Measurements from ENCODE around the gene TNKS1BP1.
"Not testable (repeated sequence)": the region's sequence is repeated elsewhere in the genome, so short reads cannot be mapped to it uniquely, and the experiment has no call there.

The TNKS1BP1 gene

DNA sequence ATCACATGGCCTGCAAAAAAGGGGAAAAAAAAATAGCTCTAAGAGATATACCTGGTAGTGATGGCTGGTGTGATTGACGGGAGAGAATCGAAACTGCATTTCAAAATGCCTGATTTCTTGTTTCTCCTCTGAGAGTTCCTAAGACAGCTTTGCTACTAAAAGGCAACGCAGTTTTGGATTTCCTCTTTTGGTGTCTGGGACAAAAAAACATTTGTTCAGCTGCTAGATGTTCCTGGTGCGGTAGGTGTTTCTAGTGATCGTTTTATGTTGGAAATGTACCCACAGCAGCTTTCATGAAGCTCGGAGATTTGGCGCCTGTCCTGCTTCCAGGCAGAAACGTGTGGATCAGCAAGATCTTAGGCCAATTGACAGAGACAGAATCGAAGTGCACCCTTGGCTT, 31.5 kb upstream of the TNKS1BP1 start:
- no peak for DNase-seq (ENCODE audit: low read depth in 1 of 2, low spot score in 1 of 2)

GRCh38 chr11:57354699-57355098, 29.9 kb upstream of the TNKS1BP1 start:
- no peak for DNase-seq (ENCODE audit: low read depth in 1 of 2, low spot score in 1 of 2)

DNA sequence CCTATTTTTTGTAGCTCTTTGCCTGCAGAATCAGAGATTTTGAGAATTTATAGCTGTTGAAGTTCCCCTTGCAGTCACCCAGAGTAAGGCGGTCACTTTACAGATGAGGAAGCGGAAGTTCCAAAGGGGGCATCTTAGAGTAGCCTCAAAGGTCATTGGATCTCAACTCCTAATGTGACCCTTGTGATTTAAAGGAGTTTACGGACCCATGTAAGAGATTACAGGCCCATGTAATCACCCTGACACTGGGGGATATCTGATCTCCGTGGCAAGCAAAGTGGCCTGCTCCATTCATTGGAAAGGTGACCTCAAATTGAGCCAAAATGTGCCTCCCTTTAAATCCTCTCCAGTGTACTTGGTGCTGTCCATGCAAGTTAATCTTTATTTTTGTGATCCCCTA, 29.1 kb upstream of the TNKS1BP1 start:
- no peak for DNase-seq (ENCODE audit: low read depth in 1 of 2, low spot score in 1 of 2)

DNA sequence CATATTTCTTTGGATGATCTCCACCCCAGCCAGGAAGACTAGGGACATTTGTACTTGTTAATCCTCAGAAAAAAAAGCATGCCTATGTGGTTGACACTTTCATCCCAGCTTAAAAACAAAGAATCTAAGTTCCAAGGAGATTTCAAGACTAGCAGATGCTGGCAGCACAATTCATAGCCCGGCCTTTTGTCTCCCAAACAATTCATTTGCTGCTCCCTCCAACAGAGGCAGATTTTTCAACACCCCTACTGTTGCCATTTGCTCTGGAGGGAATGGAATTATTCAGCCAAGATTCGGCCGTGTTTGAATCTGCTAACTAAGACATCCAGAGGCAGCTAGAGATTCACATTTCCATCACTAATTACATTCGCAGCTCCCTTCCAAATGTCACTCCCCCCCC, 28.7 kb upstream of the TNKS1BP1 start:
- DNase-seq (ENCODE audit: low read depth in 1 of 2, low spot score in 1 of 2) = no peak

DNA sequence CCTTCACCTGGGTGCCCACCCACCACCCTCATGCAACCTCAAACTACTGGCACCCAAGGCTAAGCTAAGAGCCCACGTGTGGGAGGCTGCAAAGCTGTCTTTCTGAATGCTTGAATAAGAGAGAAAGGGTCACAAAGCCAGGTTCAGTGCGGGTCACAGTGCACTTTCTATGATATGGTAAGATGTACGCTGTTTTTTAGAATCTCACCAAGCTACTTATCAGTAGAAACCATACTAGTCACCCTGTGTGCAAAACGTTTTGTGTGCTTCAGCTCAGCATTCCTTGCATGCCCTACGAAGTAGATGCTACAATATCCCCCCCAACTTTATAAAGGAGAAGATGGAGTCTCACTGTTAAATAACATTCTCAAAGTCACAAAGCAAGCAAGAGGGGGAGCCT, 28.3 kb upstream of the TNKS1BP1 start:
- no peak for DNase-seq (ENCODE audit: low read depth in 1 of 2, low spot score in 1 of 2)

DNA sequence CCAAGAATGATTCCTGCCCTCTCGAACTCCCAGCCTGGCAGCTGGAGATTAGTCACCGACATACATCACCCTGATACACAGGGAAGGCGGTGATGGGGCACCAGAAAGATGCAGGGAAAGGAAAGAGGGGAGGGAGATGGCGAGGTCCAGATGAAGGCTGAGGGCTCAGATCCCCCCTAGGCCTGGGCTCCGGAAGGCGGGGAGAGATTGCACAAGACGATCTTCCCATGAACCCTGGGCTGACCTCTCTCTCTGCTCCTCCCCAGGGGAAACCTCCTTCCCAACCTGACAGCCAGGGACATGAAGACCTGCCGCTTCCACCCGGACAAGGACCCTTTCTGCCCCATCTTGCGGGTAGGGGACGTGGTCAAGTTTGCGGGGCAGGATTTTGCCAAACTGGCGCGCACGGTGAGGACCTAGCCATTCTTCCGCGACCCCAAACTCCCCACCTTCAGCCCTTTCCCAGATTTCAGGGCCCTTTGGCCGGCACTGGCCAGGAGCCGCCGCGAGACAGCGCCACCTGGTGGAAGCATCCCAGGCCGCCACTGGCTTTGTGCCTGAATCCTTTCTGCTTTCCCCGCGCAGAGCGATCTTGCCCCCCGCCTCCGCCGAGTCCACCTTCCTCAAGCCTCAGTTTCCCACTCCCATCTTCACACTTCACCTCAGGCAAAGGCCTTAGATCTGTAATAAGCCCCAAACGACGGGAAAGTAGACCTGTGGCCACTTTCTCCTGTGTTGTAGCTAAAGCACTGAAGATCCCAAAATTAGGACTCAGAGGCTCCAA, 24.9 kb upstream of the TNKS1BP1 start:
- peak; percentile 40 to 49 for DNase-seq (ENCODE audit: low read depth in 1 of 2, low spot score in 1 of 2)

DNA sequence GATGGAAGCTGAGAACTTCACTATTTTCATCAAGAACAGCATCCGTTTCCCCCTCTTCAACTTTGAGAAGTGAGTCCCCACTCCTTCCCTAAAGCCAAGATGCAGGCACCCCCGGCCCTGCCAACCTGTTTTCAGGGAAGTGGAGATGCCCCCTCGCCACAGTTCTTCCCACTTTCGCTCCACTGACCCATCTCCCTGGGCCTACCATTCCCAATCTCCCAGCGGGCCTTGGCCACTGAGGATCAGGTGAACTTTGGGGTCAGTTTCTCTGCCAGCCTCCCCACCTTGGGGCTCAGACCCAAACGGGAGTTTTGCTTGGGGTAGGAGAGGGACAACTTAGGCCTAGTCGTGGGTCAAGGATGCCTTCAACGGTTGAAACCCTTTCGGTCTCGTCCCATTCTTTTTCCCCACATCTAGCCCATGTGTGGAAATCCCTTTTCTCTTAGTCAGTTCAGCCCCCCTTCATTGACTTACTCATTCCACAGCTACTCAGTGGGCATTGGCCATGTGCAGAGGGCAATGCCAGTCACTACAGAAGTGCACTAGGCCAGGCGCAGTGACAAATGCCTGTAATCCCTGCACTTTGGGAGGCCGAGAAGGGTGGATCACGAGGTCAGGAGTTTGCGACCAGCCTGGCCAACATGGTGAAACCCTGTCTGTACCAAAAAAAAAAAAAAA, 24.0 kb upstream of the TNKS1BP1 start:
- DNase-seq (ENCODE audit: low read depth in 1 of 2, low spot score in 1 of 2) = no peak

DNA sequence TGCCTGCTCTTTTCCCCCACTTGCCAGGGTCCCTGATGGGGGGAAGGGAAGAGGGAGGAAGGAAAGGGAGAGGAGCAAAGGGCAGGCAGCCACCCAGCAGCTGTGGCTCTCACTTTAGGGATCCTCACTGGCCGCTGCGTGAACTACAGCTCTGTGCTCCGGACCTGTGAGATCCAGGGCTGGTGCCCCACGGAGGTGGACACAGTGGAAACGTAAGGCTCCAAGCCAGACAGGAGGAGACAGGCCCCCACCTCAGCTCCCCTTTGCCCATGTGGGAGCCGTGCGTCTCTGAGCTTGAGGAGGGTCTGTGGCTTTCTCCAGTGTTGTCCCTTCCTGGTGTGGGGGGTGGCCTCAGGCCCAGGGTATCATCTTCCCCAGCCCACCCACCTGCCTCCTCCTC, 23.3 kb upstream of the TNKS1BP1 start:
- DNase-seq (ENCODE audit: low read depth in 1 of 2, low spot score in 1 of 2) = no peak

- DNase-seq (ENCODE audit: low read depth in 1 of 2, low spot score in 1 of 2) = no peak
Measured at GRCh38 chr11:57347336-57347735, 22.6 kb upstream of the TNKS1BP1 start.

DNA sequence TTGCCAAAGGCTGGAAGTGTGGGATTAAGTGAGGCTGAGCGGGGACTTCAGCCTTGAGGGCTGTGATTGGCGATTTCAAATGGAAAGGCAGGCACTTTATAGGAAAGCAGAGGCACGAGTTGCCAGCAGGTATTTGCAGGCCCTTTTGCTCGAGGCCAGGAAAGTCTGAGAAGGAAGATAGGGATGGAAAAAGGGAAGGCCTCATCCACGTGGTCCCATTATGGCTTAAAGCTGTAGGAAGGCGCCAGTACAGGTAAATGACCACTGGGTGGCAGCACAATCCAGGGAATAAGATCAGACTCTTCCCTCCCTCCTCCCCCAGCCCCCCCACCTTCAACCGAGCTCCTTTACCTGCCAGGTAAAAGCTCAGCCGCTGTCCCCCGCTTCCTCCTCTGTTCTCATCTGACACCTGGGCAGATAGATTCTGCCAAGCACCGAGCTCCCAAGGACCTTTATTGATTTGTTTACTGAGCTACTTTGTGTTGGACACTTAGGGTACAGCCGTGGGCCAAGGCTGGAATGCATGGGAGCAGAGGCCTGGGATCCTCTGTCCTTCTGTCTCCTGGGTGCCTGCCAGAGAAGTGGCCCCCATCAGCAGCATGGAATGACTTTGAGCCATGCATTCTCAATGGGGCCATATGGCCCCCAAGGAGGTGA, 20.9 kb upstream of the TNKS1BP1 start:
- DNase-seq (ENCODE audit: low read depth in 1 of 2, low spot score in 1 of 2) = peak; percentile 35 to 42

DNA sequence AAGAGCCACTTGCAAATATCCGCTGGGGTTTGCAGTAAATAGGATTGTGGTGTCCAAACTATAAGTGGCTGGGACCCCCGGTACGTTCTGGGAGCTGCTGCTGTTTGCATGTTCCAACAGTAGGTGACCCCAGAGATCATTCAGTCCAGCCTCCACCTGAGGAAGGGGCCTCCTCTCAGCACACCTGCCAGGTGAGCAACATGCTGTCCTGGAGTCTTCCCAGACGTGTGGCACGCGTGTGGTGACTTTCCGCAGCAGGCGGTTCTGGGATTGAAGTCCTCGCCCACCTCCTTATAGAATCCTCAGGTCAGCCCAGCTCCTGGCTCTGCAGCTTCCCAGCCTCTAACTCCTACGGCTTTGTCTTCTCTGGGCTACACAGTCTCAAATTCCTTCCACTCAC, 20.1 kb upstream of the TNKS1BP1 start:
- no peak for DNase-seq (ENCODE audit: low read depth in 1 of 2, low spot score in 1 of 2)

DNA sequence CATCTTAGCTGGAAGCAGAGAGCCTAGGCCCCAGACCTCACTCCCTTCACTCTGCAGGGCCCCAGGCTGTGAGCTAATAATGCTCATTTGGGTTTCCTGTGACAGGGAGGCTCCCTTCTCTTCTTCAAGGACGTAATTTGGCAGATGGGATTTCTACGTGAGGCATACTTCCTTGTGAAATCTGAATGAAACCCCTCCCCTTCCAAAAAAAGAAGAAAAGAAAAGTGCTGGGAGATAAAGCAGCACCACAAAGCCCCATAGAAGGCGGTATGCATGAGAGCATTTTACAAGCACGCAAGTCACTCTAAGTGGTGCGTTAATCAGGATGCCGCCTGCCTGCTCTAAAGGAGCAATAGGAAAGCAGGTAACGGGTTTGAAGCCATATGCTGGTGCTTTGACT, 19.1 kb upstream of the TNKS1BP1 start:
- no peak for DNase-seq (ENCODE audit: low read depth in 1 of 2, low spot score in 1 of 2)

- no peak for DNase-seq (ENCODE audit: low read depth in 1 of 2, low spot score in 1 of 2)
Measured at GRCh38 chr11:57342702-57343101, 17.9 kb upstream of the TNKS1BP1 start.

DNA sequence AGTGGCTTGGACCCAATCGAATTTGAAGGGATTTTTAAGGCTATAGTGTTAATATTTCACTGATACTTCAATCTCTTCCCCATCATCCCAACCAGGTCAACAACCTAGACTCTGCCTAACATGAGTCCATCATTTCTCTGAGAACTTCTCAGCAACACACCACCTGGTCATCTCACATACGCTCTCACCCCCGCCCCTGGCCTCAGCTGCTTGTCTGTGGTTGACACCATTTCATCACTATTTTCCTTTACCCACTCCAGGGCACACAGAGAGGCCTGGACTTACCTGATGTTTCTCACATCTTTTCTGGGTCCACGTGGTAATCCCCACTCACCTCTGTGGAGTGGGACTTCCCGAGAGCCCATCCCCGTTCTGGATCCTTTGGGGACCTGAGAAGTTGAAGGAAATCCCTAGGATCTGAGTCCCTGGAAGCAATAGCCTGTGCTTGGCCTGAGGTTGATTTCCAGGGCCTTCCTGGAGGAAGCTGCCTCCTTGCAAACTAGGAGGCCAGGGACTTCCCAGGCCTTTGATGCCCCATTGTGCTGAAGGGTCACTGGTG, 16.6 kb upstream of the TNKS1BP1 start:
- no peak for DNase-seq (ENCODE audit: low read depth in 1 of 2, low spot score in 1 of 2)

DNA sequence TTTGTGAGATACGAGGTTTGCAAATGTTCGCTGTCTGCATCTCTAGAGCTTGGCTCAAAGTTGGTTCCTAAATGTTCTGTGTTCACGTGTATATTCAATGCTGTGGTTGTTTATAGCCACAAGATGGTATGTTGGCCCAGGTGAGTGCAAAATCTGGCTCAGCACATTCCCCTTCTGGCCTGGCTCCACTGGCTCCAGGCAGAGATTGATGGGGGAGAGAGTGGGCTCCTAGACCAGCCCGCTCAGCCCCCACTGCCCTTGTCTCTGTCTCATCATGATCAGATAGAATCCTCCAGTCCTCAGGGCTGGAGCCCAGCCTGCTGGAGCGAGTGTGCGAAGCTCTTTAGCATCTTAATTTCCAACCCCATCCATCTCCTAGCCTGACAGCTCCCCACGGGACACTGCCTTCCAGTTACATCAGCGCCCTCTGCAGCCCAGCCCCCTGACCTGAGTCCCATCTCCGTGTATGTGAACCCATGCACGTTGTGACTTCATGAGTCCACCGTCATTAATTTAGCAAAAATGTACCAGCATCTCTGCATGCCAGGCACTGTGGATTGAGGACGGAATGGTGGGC, 15.4 kb upstream of the TNKS1BP1 start:
- DNase-seq (ENCODE audit: low read depth in 1 of 2, low spot score in 1 of 2) = no peak

GRCh38 chr11:57339328-57339727, 14.6 kb upstream of the TNKS1BP1 start:
- DNase-seq (ENCODE audit: low read depth in 1 of 2, low spot score in 1 of 2) = no peak

- DNase-seq (ENCODE audit: low read depth in 1 of 2, low spot score in 1 of 2) = no peak
Measured at GRCh38 chr11:57338142-57338541, 13.4 kb upstream of the TNKS1BP1 start, which contains the start of gene P2RX3. TSS of gene P2RX3 (plus strand) at chr11:57338352. CDS start at chr11:57338551, 199 bp downstream.

DNA sequence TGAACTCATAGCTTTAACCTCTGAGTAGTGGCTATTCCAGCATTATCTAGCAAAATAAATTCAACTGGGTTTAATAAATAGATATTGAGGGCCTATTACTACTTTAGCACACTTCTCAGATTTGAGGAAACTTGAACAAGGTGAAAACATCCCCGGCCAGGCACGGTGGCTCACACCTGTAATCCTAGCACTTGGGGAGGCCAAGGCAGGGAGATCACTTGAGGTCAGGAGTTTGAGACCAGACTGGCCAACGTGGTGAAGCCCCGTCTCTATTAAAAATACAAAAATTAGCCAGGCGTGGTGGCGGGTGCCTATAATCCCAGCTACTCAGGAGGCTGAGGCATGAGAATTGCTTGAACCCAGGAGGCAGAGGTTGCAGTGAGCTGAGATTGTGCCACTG, 12.1 kb upstream of the TNKS1BP1 start:
- DNase-seq (ENCODE audit: low read depth in 1 of 2, low spot score in 1 of 2) = not testable (repeated sequence)

GRCh38 chr11:57336111-57336666, 11.4 kb upstream of the TNKS1BP1 start:
- no peak for DNase-seq (ENCODE audit: low read depth in 1 of 2, low spot score in 1 of 2)

GRCh38 chr11:57335343-57336110, 10.8 kb upstream of the TNKS1BP1 start, which contains the start of gene SSRP1:
TSS of gene SSRP1 (minus strand) at chr11:57335892. CDS start at chr11:57335121, 771 bp downstream.
- DNase-seq (ENCODE audit: low read depth in 1 of 2, low spot score in 1 of 2) = peak; percentile 72 to 79

Data from activated T-helper 1 cell treated with anti-CD3 and anti-CD28 coated beads, Interleukin-2, amount 50 U/mL, for 16 hours (primary cell).